Panc1 (cell line): ENCODE measurements around the gene CROCC2.

Experiments used
- CTCF ChIP-seq: fragments of 450-650 bp; IDR thresholded peaks from 2 replicates; pipeline ENCODE4 v1.5.1; 2017; ENCODE audit warnings: mild to moderate bottlenecking
- POLR2AphosphoS5 ChIP-seq: IDR thresholded peaks from 2 replicates; pipeline ENCODE4 v1.6.1; 2012; ENCODE audit warnings: mild to moderate bottlenecking, low read depth, low read length, moderate library complexity
- TCF7L2 ChIP-seq: IDR thresholded peaks from 2 replicates; pipeline ENCODE4 v1.6.1; 2011; ENCODE audit warnings: mild to moderate bottlenecking, low read depth, low read length, inconsistent platforms
- TF ChIP-seq, protein P1 (sequence below), 2 experiments: IDR thresholded peaks; 2 replicates each; pipeline ENCODE4 v1.6.1; 2011 to 2012; ENCODE audit warnings: low read depth in 2 of 2, control low read depth in 1 of 2, low read length in 1 of 2, mild to moderate bottlenecking in 1 of 2, moderate library complexity in 1 of 2; ENCODE audit not compliant: insufficient read depth in 1 of 2

GRCh38 chr2:240858321-240858720, 47.8 kb upstream of the CROCC2 start:
- no peak for TF ChIP-seq CTCF
- TF ChIP-seq, protein P1, sequence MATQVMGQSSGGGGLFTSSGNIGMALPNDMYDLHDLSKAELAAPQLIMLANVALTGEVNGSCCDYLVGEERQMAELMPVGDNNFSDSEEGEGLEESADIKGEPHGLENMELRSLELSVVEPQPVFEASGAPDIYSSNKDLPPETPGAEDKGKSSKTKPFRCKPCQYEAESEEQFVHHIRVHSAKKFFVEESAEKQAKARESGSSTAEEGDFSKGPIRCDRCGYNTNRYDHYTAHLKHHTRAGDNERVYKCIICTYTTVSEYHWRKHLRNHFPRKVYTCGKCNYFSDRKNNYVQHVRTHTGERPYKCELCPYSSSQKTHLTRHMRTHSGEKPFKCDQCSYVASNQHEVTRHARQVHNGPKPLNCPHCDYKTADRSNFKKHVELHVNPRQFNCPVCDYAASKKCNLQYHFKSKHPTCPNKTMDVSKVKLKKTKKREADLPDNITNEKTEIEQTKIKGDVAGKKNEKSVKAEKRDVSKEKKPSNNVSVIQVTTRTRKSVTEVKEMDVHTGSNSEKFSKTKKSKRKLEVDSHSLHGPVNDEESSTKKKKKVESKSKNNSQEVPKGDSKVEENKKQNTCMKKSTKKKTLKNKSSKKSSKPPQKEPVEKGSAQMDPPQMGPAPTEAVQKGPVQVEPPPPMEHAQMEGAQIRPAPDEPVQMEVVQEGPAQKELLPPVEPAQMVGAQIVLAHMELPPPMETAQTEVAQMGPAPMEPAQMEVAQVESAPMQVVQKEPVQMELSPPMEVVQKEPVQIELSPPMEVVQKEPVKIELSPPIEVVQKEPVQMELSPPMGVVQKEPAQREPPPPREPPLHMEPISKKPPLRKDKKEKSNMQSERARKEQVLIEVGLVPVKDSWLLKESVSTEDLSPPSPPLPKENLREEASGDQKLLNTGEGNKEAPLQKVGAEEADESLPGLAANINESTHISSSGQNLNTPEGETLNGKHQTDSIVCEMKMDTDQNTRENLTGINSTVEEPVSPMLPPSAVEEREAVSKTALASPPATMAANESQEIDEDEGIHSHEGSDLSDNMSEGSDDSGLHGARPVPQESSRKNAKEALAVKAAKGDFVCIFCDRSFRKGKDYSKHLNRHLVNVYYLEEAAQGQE (IDR thresholded peaks at IDR 0.05; ENCODE audit: insufficient read depth in 1 of 2, low read depth in 2 of 2, low read length in 1 of 2) = no peak
- no peak for TF ChIP-seq POLR2AphosphoS5
- no peak for TF ChIP-seq TCF7L2
